Activated T-cell treated with anti-CD3 and anti-CD28 coated beads, Interleukin-2, amount 50 U/mL, for 72 hours (primary cell): Measurements from ENCODE around the gene DRAM1. TPM values are rescaled to one million over a fixed set of nuclear protein-coding genes. Genes with fewer than 3 reads are reported as not detected.

Experiments
- ATAC-seq, 2 donors: fragments of 150-1000 bp; cut with Tn5 transposase; replicated peaks in 1 of 2; 2 replicates each; pipeline ENCODE4 v1.10.0; 2021; ENCODE audit warnings: moderate library complexity in 2 of 2, mild to moderate bottlenecking in 1 of 2
- DNase-seq, 2 donors: peaks; one replicate each; pipeline ENCODE4 v3.0.0; 2021 to 2022; ENCODE audit warnings: mixed read lengths in 1 of 2
- H3K27ac Mint-ChIP-seq: one replicate; pipeline ENCODE4 v1.8.0; 2022; ENCODE audit warnings: mild to moderate bottlenecking, moderate library complexity, mixed read lengths
- H3K27me3 Mint-ChIP-seq: one replicate; pipeline ENCODE4 v1.8.0; 2022; ENCODE audit warnings: low read depth, mixed read lengths
- H3K36me3 Mint-ChIP-seq, 2 donors: one replicate each; pipeline ENCODE4 v1.8.0; 2022; ENCODE audit warnings: mixed read lengths in 2 of 2, mild to moderate bottlenecking in 1 of 2; ENCODE audit not compliant: insufficient read depth in 2 of 2
- H3K4me1 Mint-ChIP-seq: one replicate; pipeline ENCODE4 v1.8.0; 2022; ENCODE audit warnings: low read depth, mixed read lengths
- H3K4me3 Mint-ChIP-seq, 2 donors: one replicate each; pipeline ENCODE4 v1.8.0; 2022; ENCODE audit warnings: mild to moderate bottlenecking in 2 of 2, mixed read lengths in 2 of 2, moderate library complexity in 2 of 2
- H3K9me3 Mint-ChIP-seq, 2 donors: one replicate each; pipeline ENCODE4 v1.8.0; 2022; ENCODE audit warnings: mixed read lengths in 2 of 2
- total RNA-seq, 2 donors: library from RNA; stranded (reverse); gene quantifications; one replicate each; pipeline ENCODE4 v1.2.3, GENCODE V29; 2022

Gene DRAM1
- total RNA-seq, 2 donors from 2014 or later, result 6.4 to 9.9 TPM

GRCh38 chr12:101967506-101967905 is 90.1 kb downstream of the DRAM1 start:
- no peak overlapping the region for H3K4me3 Mint-ChIP-seq
- no peak overlapping the region for H3K27ac Mint-ChIP-seq
- H3K9me3 Mint-ChIP-seq, result peaks cover 0 to 2% of the 10 kb centered on the region in 2 donors
- peaks cover 18% of the 10 kb centered on the region for H3K4me1 Mint-ChIP-seq
- no peaks in the 10 kb centered on the region for H3K36me3 Mint-ChIP-seq
- no peaks in the 10 kb centered on the region for H3K27me3 Mint-ChIP-seq
- DNase-seq (no peak), ATAC-seq (peak; percentile 26 to 39)

GRCh38 chr12:101968770-101969169 is 91.4 kb downstream of the DRAM1 start:
- ATAC-seq (peak in 1 of 2 donors; percentile 95), DNase-seq (peak in 1 of 2 donors; percentile 13)
- Mint-ChIP-seq H3K27ac (no peak overlapping the region), H3K9me3 (peaks cover 0 to 2% of the 10 kb centered on the region in 2 donors), H3K4me3 (no peak overlapping the region), H3K27me3 (no peaks in the 10 kb centered on the region), H3K36me3 (no peaks in the 10 kb centered on the region), H3K4me1 (peaks cover 18% of the 10 kb centered on the region)

Other genes with a start within 250 kb of the DRAM1 start
- gene CHPT1, start 179.9 kb upstream of the DRAM1 start, total RNA-seq, result 10 to 100 TPM; 20.2 to 24.6 TPM
- gene SYCP3, start 138.1 kb upstream of the DRAM1 start, total RNA-seq, result under 1 TPM; 0.30 to 0.91 TPM
- gene GNPTAB, start 46.6 kb upstream of the DRAM1 start, total RNA-seq, result 10 to 100 TPM; 32.3 to 44.3 TPM
- 10 to 100 TPM; 56.6 to 66.1 TPM for gene WASHC3, start 184.4 kb downstream of the DRAM1 start, total RNA-seq
- gene NUP37, start 242.5 kb downstream of the DRAM1 start, total RNA-seq, result 100 to 1,000 TPM in 1 of 2 donors, 10 to 100 TPM in 1; 95.2 to 129 TPM
- gene PARPBP, start 242.6 kb downstream of the DRAM1 start, total RNA-seq, result 10 to 100 TPM; 17.7 to 19.1 TPM